Hematopoietic multipotent progenitor cell treated with erythropoietin and hydrocortisone succinate and interleukin-3 and kit ligand, for 4 days (in vitro differentiated cells): ENCODE data around the gene TGFB3.

Source experiments
- DNase-seq: peaks from one replicate; pipeline ENCODE4 v3.0.0-alpha.2; 2015

The TGFB3 gene

GRCh38 chr14:75981426-75982265 is at the start of gene TGFB3:
Gene TGFB3 (minus strand): TSS chr14:75981995. CDS start chr14:75980893, 1,102 bp downstream.
- DNase-seq, result peak; percentile 74

- DNase-seq, result no peak
These were observed 42.6 kb upstream of the TGFB3 start for GRCh38 chr14:76024211-76024907.

GRCh38 chr14:76023757-76024156 is 42.0 kb upstream of the TGFB3 start:
- no peak for DNase-seq

GRCh38 chr14:76022991-76023390 is 41.2 kb upstream of the TGFB3 start:
- DNase-seq, result no peak

GRCh38 chr14:76019676-76020075 is 37.9 kb upstream of the TGFB3 start:
- DNase-seq, result no peak

GRCh38 chr14:76015668-76016067 is 33.9 kb upstream of the TGFB3 start:
- DNase-seq, result no peak

- DNase-seq, result no peak
These were observed 33.4 kb upstream of the TGFB3 start for GRCh38 chr14:76015191-76015590.

- DNase-seq, result no peak
These were observed 30.6 kb upstream of the TGFB3 start for GRCh38 chr14:76012354-76012753.

GRCh38 chr14:76011930-76012329 is 30.1 kb upstream of the TGFB3 start:
- DNase-seq, result no peak

- DNase-seq, result peak; percentile 12
These were observed 27.8 kb upstream of the TGFB3 start for GRCh38 chr14:76009627-76010026.

- DNase-seq, result no peak
These were observed 26.1 kb upstream of the TGFB3 start for GRCh38 chr14:76007852-76008251.

GRCh38 chr14:76007379-76007778 is 25.6 kb upstream of the TGFB3 start:
- no peak for DNase-seq

- no peak for DNase-seq
These were observed 24.5 kb upstream of the TGFB3 start for GRCh38 chr14:76006253-76006652.

- DNase-seq, result no peak
These were observed 20.6 kb upstream of the TGFB3 start for GRCh38 chr14:76002383-76002782.

- no peak for DNase-seq
These were observed 17.9 kb upstream of the TGFB3 start for GRCh38 chr14:75999511-76000190.

GRCh38 chr14:75996488-75996887 is 14.7 kb upstream of the TGFB3 start:
- DNase-seq, result no peak

- no peak for DNase-seq
These were observed 13.7 kb upstream of the TGFB3 start for GRCh38 chr14:75995372-75996041.

GRCh38 chr14:75993567-75994041 is 11.8 kb upstream of the TGFB3 start:
- no peak for DNase-seq

GRCh38 chr14:75991753-75992152 is 10.0 kb upstream of the TGFB3 start:
- DNase-seq, result no peak

- DNase-seq, result no peak
These were observed 8.5 kb upstream of the TGFB3 start for GRCh38 chr14:75990297-75990696.

- no peak for DNase-seq
These were observed 7.3 kb upstream of the TGFB3 start for GRCh38 chr14:75989134-75989533.

- DNase-seq, result no peak
These were observed 5.6 kb upstream of the TGFB3 start for GRCh38 chr14:75987201-75987970.
